ENCODE measurements around the gene SLC17A1.

GRCh38 chr6:25829375-25829774 lies 2.5 kb downstream of the SLC17A1 start:
- TF ChIP-seq POLR2A (IDR thresholded peaks at IDR 0.05; ENCODE audit: low read depth, low read length) (no peak), POLR2AphosphoS5 (IDR thresholded peaks at IDR 0.05; ENCODE audit: low read depth, low read length) (no peak)
